SK-N-SH treated with all-trans-retinoic acid at 6 μM for 48 hours (cell line): ENCODE results near the gene TUT7.

ENCODE experiments used
- ATAC-seq: fragments of 200-7000 bp; cut with Tn5 transposase; 3 replicates; pipeline ENCODE4 v1.9.1; 2020; ENCODE audit warnings: mild to moderate bottlenecking, moderate library complexity
- ARNTL ChIP-seq: fragments of 450-650 bp; formaldehyde crosslinking; IDR thresholded peaks from 2 replicates; pipeline ENCODE4 v1.5.0; 2020; ENCODE audit warnings: low read depth, mild to moderate bottlenecking, moderate library complexity, borderline replicate concordance
- BACH2 ChIP-seq: fragments of 250-450 bp; sonication (Bioruptor Pico); IDR thresholded peaks from 2 replicates; pipeline ENCODE4 v1.9.0; 2021; ENCODE audit warnings: mild to moderate bottlenecking, borderline replicate concordance
- CREB5 ChIP-seq: fragments of 250-450 bp; sonication (Bioruptor Pico); IDR thresholded peaks from 2 replicates; pipeline ENCODE4 v1.5.1; 2020; ENCODE audit warnings: low read depth, mild to moderate bottlenecking, moderate library complexity
- CSDC2 ChIP-seq: fragments of 250-450 bp; sonication (Bioruptor Pico); IDR thresholded peaks from 2 replicates; pipeline ENCODE4 v1.5.0; 2020; ENCODE audit warnings: mild to moderate bottlenecking, moderate library complexity
- CSRNP3 ChIP-seq: fragments of 250-450 bp; sonication (Bioruptor Pico); IDR thresholded peaks from 2 replicates; pipeline ENCODE4 v1.5.1; 2021; ENCODE audit warnings: mild to moderate bottlenecking, moderate library complexity
- ESRRG ChIP-seq: fragments of 250-450 bp; sonication (Bioruptor Pico); IDR thresholded peaks from 2 replicates; pipeline ENCODE4 v1.6.1; 2021; ENCODE audit warnings: mild to moderate bottlenecking
- GLIS3 ChIP-seq: fragments of 250-450 bp; sonication (Bioruptor Pico); IDR thresholded peaks from 2 replicates; pipeline ENCODE4 v1.5.0; 2020; ENCODE audit warnings: mild to moderate bottlenecking, moderate library complexity
- ISL1 ChIP-seq: fragments of 250-450 bp; sonication (Bioruptor Pico); IDR thresholded peaks from 2 replicates; pipeline ENCODE4 v2.1.2; 2022; ENCODE audit warnings: mild to moderate bottlenecking, moderate library complexity
- OSR1 ChIP-seq: fragments of 250-450 bp; sonication (Bioruptor Pico); IDR thresholded peaks from 2 replicates; pipeline ENCODE4 v1.8.0; 2022; ENCODE audit warnings: moderate library complexity, mild to moderate bottlenecking, inconsistent platforms
- PATZ1 ChIP-seq: fragments of 250-450 bp; sonication (Bioruptor Pico); IDR thresholded peaks from 2 replicates; pipeline ENCODE4 v1.8.0; 2020; ENCODE audit warnings: mild to moderate bottlenecking, moderate library complexity, borderline replicate concordance
- POU6F1 ChIP-seq: fragments of 250-450 bp; sonication (Bioruptor Pico); IDR thresholded peaks from 2 replicates; pipeline ENCODE4 v1.8.0; 2021; ENCODE audit warnings: low read depth, mild to moderate bottlenecking, moderate library complexity, borderline replicate concordance
- PPARA ChIP-seq: fragments of 250-450 bp; sonication (Bioruptor Pico); IDR thresholded peaks from 2 replicates; pipeline ENCODE4 v1.5.0; 2020; ENCODE audit warnings: mild to moderate bottlenecking, borderline replicate concordance
- RARB ChIP-seq: fragments of 250-450 bp; sonication (Bioruptor Pico); IDR thresholded peaks from 2 replicates; pipeline ENCODE4 v1.8.0; 2021; ENCODE audit warnings: mild to moderate bottlenecking, moderate library complexity
- SNAI2 ChIP-seq: fragments of 250-450 bp; sonication (Bioruptor Pico); IDR thresholded peaks from 2 replicates; pipeline ENCODE4 v1.5.0; 2020; ENCODE audit warnings: mild to moderate bottlenecking, moderate library complexity
- TCF4 ChIP-seq: fragments of 250-450 bp; sonication (Bioruptor Pico); IDR thresholded peaks from 2 replicates; pipeline ENCODE4 v1.8.0; 2021; ENCODE audit warnings: mild to moderate bottlenecking, moderate library complexity, borderline replicate concordance
- TOX ChIP-seq: fragments of 250-450 bp; sonication (Bioruptor Pico); IDR thresholded peaks from 2 replicates; pipeline ENCODE4 v1.8.0; 2021; ENCODE audit warnings: mild to moderate bottlenecking, moderate library complexity, borderline replicate concordance
- TSHZ2 ChIP-seq: fragments of 250-450 bp; sonication (Bioruptor Pico); IDR thresholded peaks from 2 replicates; pipeline ENCODE4 v1.5.0; 2020; ENCODE audit warnings: mild to moderate bottlenecking, moderate library complexity
- ZC3H10 ChIP-seq: fragments of 250-450 bp; sonication (Bioruptor Pico); IDR thresholded peaks from 2 replicates; pipeline ENCODE4 v1.5.1; 2021; ENCODE audit warnings: mild to moderate bottlenecking, moderate library complexity
- ZFP3 ChIP-seq: fragments of 250-450 bp; sonication (Bioruptor Pico); IDR thresholded peaks from 2 replicates; pipeline ENCODE4 v1.5.0; 2020; ENCODE audit warnings: mild to moderate bottlenecking, moderate library complexity
- ZFP30 ChIP-seq: fragments of 450-650 bp; formaldehyde crosslinking; IDR thresholded peaks from 2 replicates; pipeline ENCODE4 v1.5.0; 2022; ENCODE audit warnings: mild to moderate bottlenecking, moderate library complexity
- ZNF565 ChIP-seq: fragments of 450-650 bp; formaldehyde crosslinking; conservative IDR thresholded peaks from 2 replicates; pipeline ENCODE4 v1.5.0; 2020; ENCODE audit warnings: low read depth, mild to moderate bottlenecking, moderate library complexity
- ZNF70 ChIP-seq: fragments of 450-650 bp; formaldehyde crosslinking; IDR thresholded peaks from 2 replicates; pipeline ENCODE4 v1.5.0; 2020; ENCODE audit warnings: mild to moderate bottlenecking, moderate library complexity
- ZNF8 ChIP-seq: fragments of 450-650 bp; formaldehyde crosslinking; IDR thresholded peaks from 2 replicates; pipeline ENCODE4 v1.5.0; 2020; ENCODE audit warnings: mild to moderate bottlenecking, moderate library complexity

The TUT7 gene

GRCh38 chr9:86361176-86361575 lies 7.0 kb upstream of the TUT7 start:
- TF ChIP-seq ARNTL (CRISPR knock-in tag): no peak
- TF ChIP-seq ESRRG (CRISPR knock-in tag): no peak
- no peak for TF ChIP-seq ISL1 (CRISPR knock-in tag)
- TF ChIP-seq POU6F1 (CRISPR knock-in tag): no peak
- no peak for TF ChIP-seq PPARA (CRISPR knock-in tag)
- no peak for TF ChIP-seq ZNF8 (CRISPR knock-in tag)
- TF ChIP-seq PATZ1 (CRISPR knock-in tag): no peak
- no peak for TF ChIP-seq GLIS3 (CRISPR knock-in tag)
- TF ChIP-seq BACH2 (CRISPR knock-in tag): no peak
- TF ChIP-seq ZFP30 (CRISPR knock-in tag): no peak
- TF ChIP-seq TCF4 (CRISPR knock-in tag): no peak
- no peak for TF ChIP-seq ZNF565 (CRISPR knock-in tag)
- TF ChIP-seq TOX (CRISPR knock-in tag): no peak
- TF ChIP-seq ZNF70: no peak
- TF ChIP-seq ZFP3: no peak
- no peak for TF ChIP-seq CREB5 (CRISPR knock-in tag)
- ATAC-seq: no peak

GRCh38 chr9:86359151-86359879 lies 5.1 kb upstream of the TUT7 start:
- TF ChIP-seq TCF4 (CRISPR knock-in tag): no peak
- no peak for TF ChIP-seq ISL1 (CRISPR knock-in tag)
- no peak for TF ChIP-seq OSR1
- TF ChIP-seq PPARA (CRISPR knock-in tag): no peak
- TF ChIP-seq GLIS3 (CRISPR knock-in tag): no peak
- TF ChIP-seq ZNF70: no peak
- no peak for TF ChIP-seq RARB (CRISPR knock-in tag)
- no peak for TF ChIP-seq TOX (CRISPR knock-in tag)
- TF ChIP-seq CREB5 (CRISPR knock-in tag): no peak
- TF ChIP-seq TSHZ2 (CRISPR knock-in tag): no peak
- no peak for TF ChIP-seq BACH2 (CRISPR knock-in tag)
- TF ChIP-seq ZC3H10 (CRISPR knock-in tag): no peak
- no peak for TF ChIP-seq ZFP3
- no peak for TF ChIP-seq ESRRG (CRISPR knock-in tag)
- TF ChIP-seq CSDC2 (CRISPR knock-in tag): no peak
- no peak for TF ChIP-seq CSRNP3 (CRISPR knock-in tag)
- no peak for TF ChIP-seq PATZ1 (CRISPR knock-in tag)
- TF ChIP-seq SNAI2: no peak
- TF ChIP-seq ZNF565 (CRISPR knock-in tag): no peak
- no peak for ATAC-seq
